Effector CD4-positive, alpha-beta T cell (primary cell): ENCODE measurements around the gene LMBRD1.
"Not testable (repeated sequence)": the region's sequence is repeated elsewhere in the genome, so short reads cannot be mapped to it uniquely, and the experiment has no call there.

ENCODE experiments used
- DNase-seq: peaks from one replicate; pipeline ENCODE4 v3.0.0-alpha.2; 2020
- total RNA-seq: gene quantifications from one replicate; lab custom pipeline; 2026; lab: John Stamatoyannopoulos, UW

Gene LMBRD1
- total RNA-seq = 76.5 reads per million, percentile 77 among the genes with 10 or more reads in this experiment

- DNase-seq = peak; percentile 99
Measured at GRCh38 chr6:69796642-69797390, at the start of gene LMBRD1. Gene LMBRD1, minus strand, starts transcription at chr6:69797010. Its CDS starts 129 bp downstream, at chr6:69796881.

- DNase-seq = no peak
Measured at GRCh38 chr6:69846312-69846711, 49.5 kb upstream of the LMBRD1 start.

- DNase-seq = no peak
Measured at GRCh38 chr6:69843189-69843588, 46.4 kb upstream of the LMBRD1 start.

GRCh38 chr6:69841862-69842261 lies 45.1 kb upstream of the LMBRD1 start:
- no peak for DNase-seq

GRCh38 chr6:69835414-69836179 lies 38.8 kb upstream of the LMBRD1 start:
- DNase-seq = no peak

GRCh38 chr6:69832558-69832957 lies 35.7 kb upstream of the LMBRD1 start:
- no peak for DNase-seq

DNA sequence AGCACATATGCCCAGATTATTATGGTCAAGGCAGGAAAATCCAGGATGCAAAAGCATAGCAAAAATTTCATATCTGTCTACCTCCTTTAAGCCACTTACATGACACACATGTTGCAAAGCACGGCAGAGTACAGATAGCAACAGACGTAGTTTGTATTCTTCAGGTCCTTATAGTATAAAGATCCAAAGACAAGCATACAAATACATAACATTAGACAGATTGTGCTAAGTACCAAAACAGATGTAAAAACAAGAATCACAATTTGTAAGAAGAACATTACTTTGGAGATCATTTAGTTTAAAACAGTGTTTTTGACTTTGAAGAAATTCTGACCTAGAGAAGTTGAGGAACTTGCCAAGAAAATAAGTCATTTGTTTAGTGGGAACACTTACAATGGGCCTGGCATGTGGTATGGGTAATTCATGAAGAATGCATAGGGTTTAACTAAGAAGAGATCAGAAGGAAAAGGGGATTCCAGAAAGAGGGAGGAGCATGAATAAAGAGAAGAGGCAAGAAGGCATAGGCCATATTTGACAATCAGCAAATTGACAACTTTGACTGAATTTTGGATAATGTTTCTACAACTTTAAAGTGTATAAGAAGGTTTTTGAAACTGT lies 30.6 kb upstream of the LMBRD1 start:
- no peak for DNase-seq

DNA sequence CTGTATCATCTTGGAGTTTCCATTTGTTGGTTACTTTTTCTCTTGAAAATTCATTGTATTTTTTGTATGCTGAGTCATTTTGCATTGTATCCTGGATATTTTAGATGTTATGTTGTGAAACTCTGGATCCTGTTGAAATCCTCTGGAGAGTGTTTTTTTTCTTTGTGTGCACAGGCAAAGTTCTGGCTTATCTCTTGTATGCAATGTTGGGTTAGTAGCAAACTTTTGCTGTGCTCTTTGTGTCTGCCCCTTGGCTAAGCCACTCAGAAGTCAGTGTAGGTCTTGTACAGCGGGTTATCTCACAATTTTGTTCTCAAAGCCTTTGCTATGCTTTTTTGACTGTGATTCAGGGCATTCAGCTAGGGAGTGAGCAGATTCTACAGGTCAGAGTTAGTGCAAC lies 29.1 kb upstream of the LMBRD1 start:
- DNase-seq = no peak

DNA sequence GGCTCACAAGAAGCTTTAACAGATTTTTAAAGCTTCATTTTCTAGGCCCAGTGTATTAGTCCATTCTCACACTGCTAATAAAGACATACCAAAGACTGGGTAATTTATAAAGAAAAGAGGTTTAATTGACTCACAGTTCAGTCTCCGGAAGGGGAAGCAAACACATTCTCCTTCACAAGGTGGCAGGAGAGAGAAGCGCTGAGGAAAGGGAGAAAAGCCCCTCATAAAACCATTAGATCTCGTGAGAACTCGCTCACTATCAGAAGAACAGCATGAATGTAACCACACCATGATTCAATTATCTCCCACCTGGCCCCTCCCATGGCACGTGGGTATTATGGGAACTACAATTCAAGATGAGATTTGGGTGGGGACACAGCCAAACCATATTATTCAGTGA lies 27.5 kb upstream of the LMBRD1 start:
- DNase-seq = not testable (repeated sequence)

- no peak for DNase-seq
Measured at GRCh38 chr6:69820438-69820837, 23.6 kb upstream of the LMBRD1 start.

- no peak for DNase-seq
Measured at GRCh38 chr6:69820018-69820417, 23.2 kb upstream of the LMBRD1 start.

DNA sequence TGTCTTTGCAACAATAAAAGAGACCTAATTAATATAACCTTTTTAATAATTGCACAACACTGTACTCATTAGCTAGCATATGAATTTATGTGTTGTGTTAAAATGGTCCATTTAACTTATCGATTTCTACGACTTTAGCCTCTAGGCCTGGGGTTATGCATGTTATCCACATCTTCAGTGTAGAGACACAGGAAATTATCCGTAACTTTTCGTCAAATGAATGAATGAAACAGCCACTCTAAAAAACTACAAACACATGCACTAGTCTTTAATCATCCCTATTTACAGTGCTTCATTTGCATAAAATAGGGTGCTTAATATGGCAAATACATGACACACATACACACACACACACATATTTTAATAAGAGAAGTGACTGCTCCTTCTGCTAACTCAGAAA lies 22.3 kb upstream of the LMBRD1 start:
- no peak for DNase-seq

- DNase-seq = no peak
Measured at GRCh38 chr6:69818223-69818930, 21.6 kb upstream of the LMBRD1 start.

- DNase-seq = no peak
Measured at GRCh38 chr6:69817358-69817757, 20.5 kb upstream of the LMBRD1 start.

DNA sequence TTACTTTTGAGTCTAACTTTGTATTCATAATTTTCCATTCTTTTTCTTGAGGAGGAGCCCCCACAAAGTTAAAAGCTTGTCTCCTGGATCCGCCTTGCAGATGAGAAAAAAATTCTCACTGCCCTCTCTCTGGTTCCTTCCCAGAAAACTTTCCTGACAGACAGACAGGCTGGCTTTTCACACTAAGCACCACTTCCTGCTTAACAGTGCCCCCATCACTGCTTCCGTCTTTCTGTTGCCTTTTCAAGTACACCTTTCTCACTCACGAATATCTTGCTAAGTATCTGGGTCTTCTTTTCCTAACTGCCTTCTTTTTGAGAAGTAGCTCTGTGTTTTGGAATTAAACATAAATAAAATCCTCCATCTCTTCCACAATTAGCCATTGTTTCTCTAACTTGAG lies 19.8 kb upstream of the LMBRD1 start:
- no peak for DNase-seq

DNA sequence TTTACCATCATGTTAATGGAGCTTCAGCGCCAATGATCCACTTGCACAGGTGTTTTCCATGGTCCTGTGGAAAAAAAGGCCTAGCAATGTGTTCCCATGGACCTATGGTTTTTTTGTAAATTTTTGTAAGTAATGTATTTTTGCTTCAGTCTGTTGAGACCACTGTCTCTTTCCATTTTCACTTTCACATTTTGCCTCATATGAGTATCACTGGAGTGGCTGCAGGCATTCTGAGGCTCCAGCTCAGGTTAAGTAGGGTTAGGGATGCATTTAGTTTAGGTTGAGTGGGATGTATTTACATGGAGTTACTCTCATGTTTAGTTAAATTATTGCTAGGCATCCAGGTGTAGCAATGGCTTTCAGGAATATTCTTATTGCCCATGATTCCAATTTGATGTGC lies 19.2 kb upstream of the LMBRD1 start:
- DNase-seq = no peak

- DNase-seq = no peak
Measured at GRCh38 chr6:69813508-69813907, 16.7 kb upstream of the LMBRD1 start.

GRCh38 chr6:69812746-69813427 lies 16.1 kb upstream of the LMBRD1 start:
- no peak for DNase-seq

DNA sequence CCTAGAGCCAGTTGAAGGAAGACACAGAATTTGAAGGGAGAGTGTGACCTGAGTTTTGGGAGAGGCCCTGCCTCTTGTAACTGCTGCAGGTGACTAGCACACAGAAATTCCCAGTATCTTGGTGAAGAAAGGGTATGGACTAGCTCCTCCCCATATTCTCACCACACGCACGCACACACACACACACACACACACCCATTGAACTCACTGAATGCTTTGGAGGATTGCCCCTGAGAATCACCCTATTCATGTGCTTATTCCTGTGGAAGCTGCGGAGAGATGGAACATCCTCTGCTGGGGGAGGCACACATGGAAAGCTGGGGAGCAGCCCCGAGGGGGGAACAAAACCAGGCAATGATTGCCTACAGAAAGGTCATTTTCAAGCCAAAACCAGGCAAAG lies 6.2 kb upstream of the LMBRD1 start:
- no peak for DNase-seq

- no peak for DNase-seq
Measured at GRCh38 chr6:69801711-69802110, 4.9 kb upstream of the LMBRD1 start.

GRCh38 chr6:69801225-69801624 lies 4.4 kb upstream of the LMBRD1 start:
- DNase-seq = no peak

- DNase-seq = not testable (repeated sequence)
Measured at GRCh38 chr6:69798796-69799195, 2.0 kb upstream of the LMBRD1 start.
